ENCODE results near the gene SLC22A2. TPM values are rescaled to one million over a fixed set of nuclear protein-coding genes. Genes with fewer than 3 reads are reported as not detected.
A peak's percentile ranks its signal among the peaks of the same experiment; 100 is the strongest.

Gene SLC22A2
- total RNA-seq, 1 donor from 2014 or later = not detected

DNA sequence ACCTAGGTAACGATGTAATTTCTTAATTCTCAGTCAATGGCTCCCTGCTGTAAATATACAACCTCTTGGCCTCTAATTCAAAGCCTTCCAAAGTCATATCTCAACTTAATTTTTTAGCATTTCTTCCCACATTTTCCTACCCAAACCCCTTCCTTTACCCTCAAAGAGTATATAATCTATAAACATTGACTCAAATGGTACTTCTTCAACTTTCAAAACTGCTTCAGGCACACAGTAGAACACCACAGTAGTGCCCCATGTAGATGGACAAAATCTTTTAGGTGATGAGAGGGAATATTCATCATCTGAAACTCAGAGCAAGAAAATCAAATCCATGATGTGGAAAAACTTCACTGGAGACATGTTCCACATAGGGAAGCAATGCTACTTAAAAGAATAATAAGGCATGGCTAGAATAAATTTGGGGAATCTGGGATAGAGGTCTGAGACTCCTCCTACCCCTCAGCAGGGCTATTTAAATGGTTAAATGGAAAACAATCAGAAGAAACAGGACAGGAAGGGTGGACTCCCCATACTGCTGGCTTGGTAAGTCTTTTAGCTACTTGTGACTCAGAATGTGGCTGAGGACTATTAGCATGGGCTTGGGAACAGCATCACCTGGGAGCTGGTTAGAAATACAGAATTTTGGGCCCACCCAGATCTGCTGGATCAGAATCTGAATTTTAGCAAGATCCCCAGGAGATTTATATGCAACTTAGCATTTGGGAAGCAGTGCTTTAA, 6.4 kb downstream of the SLC22A2 start:
- Histone ChIP-seq H3K4me1 (ENCODE audit: insufficient read depth, low read length) (peaks cover 2% of the 10 kb centered on the region), H3K27ac (ENCODE audit: low read depth, low read length) (no peak overlapping the region), H4K20me1 (ENCODE audit: insufficient read depth, low read length) (no peaks in the 10 kb centered on the region), H3K36me3 (ENCODE audit: insufficient read depth, low read length) (no peaks in the 10 kb centered on the region), H3K9me3 (ENCODE audit: insufficient read depth, low read depth, low read length) (no peaks in the 10 kb centered on the region), H2AFZ (ENCODE audit: low read depth, low read length) (no peak overlapping the region), H3K27me3 (ENCODE audit: insufficient read depth, low read length) (no peaks in the 10 kb centered on the region), H3K4me3 (ENCODE audit: insufficient read depth, low read depth, low read length) (no peak overlapping the region), H3K4me2 (ENCODE audit: low read length) (no peak overlapping the region), H3K9ac (ENCODE audit: low read length) (no peak overlapping the region), H3K79me2 (ENCODE audit: insufficient read depth, low read length) (no peaks in the 10 kb centered on the region)
- Mint-ChIP-seq H3K27ac (ENCODE audit: unreplicated experiment) (no peak overlapping the region), H3K36me3 (ENCODE audit: low read depth, unreplicated experiment) (no peaks in the 10 kb centered on the region), H3K9me3 (ENCODE audit: unreplicated experiment) (no peaks in the 10 kb centered on the region), H3K4me3 (ENCODE audit: unreplicated experiment) (no peak overlapping the region), H3K27me3 (ENCODE audit: low read depth, unreplicated experiment) (no peaks in the 10 kb centered on the region), H3K4me1 (ENCODE audit: low read depth, unreplicated experiment) (peaks cover 17% of the 10 kb centered on the region)
- FAIRE-seq = no peak
- TF ChIP-seq, protein P1, sequence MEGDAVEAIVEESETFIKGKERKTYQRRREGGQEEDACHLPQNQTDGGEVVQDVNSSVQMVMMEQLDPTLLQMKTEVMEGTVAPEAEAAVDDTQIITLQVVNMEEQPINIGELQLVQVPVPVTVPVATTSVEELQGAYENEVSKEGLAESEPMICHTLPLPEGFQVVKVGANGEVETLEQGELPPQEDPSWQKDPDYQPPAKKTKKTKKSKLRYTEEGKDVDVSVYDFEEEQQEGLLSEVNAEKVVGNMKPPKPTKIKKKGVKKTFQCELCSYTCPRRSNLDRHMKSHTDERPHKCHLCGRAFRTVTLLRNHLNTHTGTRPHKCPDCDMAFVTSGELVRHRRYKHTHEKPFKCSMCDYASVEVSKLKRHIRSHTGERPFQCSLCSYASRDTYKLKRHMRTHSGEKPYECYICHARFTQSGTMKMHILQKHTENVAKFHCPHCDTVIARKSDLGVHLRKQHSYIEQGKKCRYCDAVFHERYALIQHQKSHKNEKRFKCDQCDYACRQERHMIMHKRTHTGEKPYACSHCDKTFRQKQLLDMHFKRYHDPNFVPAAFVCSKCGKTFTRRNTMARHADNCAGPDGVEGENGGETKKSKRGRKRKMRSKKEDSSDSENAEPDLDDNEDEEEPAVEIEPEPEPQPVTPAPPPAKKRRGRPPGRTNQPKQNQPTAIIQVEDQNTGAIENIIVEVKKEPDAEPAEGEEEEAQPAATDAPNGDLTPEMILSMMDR (IDR thresholded peaks at IDR 0.05; ENCODE audit: insufficient read depth, low read depth, low read length) = no peak
- no peak for TF ChIP-seq EZH2 (IDR thresholded peaks at IDR 0.05; ENCODE audit: insufficient read depth, low read length)
- no peak for DNase-seq (ENCODE audit: low read depth)

DNA sequence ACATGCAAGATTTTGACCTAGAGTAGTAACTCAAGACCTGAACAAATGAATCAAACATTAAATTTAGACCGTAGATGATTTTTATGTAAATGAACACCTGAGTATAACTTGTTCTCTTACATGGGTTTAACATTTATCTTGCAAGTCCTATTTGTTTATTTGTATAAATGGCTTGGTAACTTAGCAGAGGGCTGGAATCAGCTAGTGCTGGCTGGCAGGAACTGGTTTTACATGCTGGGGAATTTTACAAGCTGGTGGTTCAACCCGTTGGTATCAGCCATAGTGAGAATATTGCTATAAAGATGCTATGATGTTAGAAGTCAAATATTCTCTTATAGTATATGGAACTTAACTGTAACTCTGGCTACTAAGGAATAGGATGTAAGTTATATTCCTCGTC, 8.9 kb downstream of the SLC22A2 start:
- Mint-ChIP-seq H3K27ac (ENCODE audit: unreplicated experiment) (no peak overlapping the region), H3K9me3 (ENCODE audit: unreplicated experiment) (no peaks in the 10 kb centered on the region), H3K4me1 (ENCODE audit: low read depth, unreplicated experiment) (peaks cover 17% of the 10 kb centered on the region), H3K27me3 (ENCODE audit: low read depth, unreplicated experiment) (peaks cover 4% of the 10 kb centered on the region), H3K4me3 (ENCODE audit: unreplicated experiment) (no peak overlapping the region), H3K36me3 (ENCODE audit: low read depth, unreplicated experiment) (no peaks in the 10 kb centered on the region)
- Histone ChIP-seq H3K27me3 (ENCODE audit: insufficient read depth, low read length) (no peaks in the 10 kb centered on the region), H3K4me3 (ENCODE audit: insufficient read depth, low read depth, low read length) (no peak overlapping the region), H3K27ac (ENCODE audit: low read depth, low read length) (no peak overlapping the region), H3K9me3 (ENCODE audit: insufficient read depth, low read depth, low read length) (no peaks in the 10 kb centered on the region), H3K9ac (ENCODE audit: low read length) (no peak overlapping the region), H3K4me1 (ENCODE audit: insufficient read depth, low read length) (peaks cover 2% of the 10 kb centered on the region), H3K36me3 (ENCODE audit: insufficient read depth, low read length) (no peaks in the 10 kb centered on the region), H2AFZ (ENCODE audit: low read depth, low read length) (no peak overlapping the region), H3K4me2 (ENCODE audit: low read length) (no peak overlapping the region), H3K79me2 (ENCODE audit: insufficient read depth, low read length) (no peaks in the 10 kb centered on the region), H4K20me1 (ENCODE audit: insufficient read depth, low read length) (no peaks in the 10 kb centered on the region)
- DNase-seq (ENCODE audit: low read depth) (no peak), FAIRE-seq (no peak)
- TF ChIP-seq, protein P1 (IDR thresholded peaks at IDR 0.05; ENCODE audit: insufficient read depth, low read depth, low read length) = no peak
- no peak for TF ChIP-seq EZH2 (IDR thresholded peaks at IDR 0.05; ENCODE audit: insufficient read depth, low read length)

DNA sequence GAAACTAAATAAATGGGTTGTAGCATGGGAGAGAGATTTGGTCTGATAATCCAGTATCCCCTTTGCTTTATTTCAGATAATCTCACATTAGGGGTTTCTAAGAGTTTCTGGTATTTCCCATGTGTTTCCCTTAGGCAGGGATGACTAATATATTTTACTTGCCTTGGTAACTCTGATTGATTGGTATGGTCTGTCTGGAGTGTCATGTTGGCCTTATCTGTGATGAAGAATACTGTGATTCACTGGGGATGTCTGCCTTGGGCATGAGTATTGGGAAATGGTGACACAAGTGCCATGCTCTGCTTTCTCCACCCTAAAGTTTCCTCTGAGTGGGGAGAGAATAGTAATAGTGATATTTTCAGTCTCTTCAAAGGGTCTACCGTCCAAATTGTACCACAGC, 10.1 kb downstream of the SLC22A2 start:
- H3K9ac ChIP-seq (ENCODE audit: low read length) = no peak overlapping the region
- no peaks in the 10 kb centered on the region for H3K36me3 Mint-ChIP-seq (ENCODE audit: low read depth, unreplicated experiment)

More for the DNA sequence above, 10.1 kb downstream of the SLC22A2 start:
- H4K20me1 ChIP-seq (ENCODE audit: insufficient read depth, low read length) = no peaks in the 10 kb centered on the region
- no peaks in the 10 kb centered on the region for H3K9me3 ChIP-seq (ENCODE audit: insufficient read depth, low read depth, low read length)
- FAIRE-seq = no peak
- peaks cover 4% of the 10 kb centered on the region for H3K27me3 Mint-ChIP-seq (ENCODE audit: low read depth, unreplicated experiment)
- H2AFZ ChIP-seq (ENCODE audit: low read depth, low read length) = no peak overlapping the region
- H3K4me1 Mint-ChIP-seq (ENCODE audit: low read depth, unreplicated experiment) = peaks cover 17% of the 10 kb centered on the region
- no peaks in the 10 kb centered on the region for H3K9me3 Mint-ChIP-seq (ENCODE audit: unreplicated experiment)
- H3K4me1 ChIP-seq (ENCODE audit: insufficient read depth, low read length) = peaks cover 2% of the 10 kb centered on the region
- no peak overlapping the region for H3K4me2 ChIP-seq (ENCODE audit: low read length)
- TF ChIP-seq, protein P1 (IDR thresholded peaks at IDR 0.05; ENCODE audit: insufficient read depth, low read depth, low read length) = no peak
- TF ChIP-seq EZH2 (IDR thresholded peaks at IDR 0.05; ENCODE audit: insufficient read depth, low read length) = no peak
- H3K4me3 ChIP-seq (ENCODE audit: insufficient read depth, low read depth, low read length) = no peak overlapping the region
- H3K79me2 ChIP-seq (ENCODE audit: insufficient read depth, low read length) = no peaks in the 10 kb centered on the region
- no peaks in the 10 kb centered on the region for H3K27me3 ChIP-seq (ENCODE audit: insufficient read depth, low read length)
- no peaks in the 10 kb centered on the region for H3K36me3 ChIP-seq (ENCODE audit: insufficient read depth, low read length)
- DNase-seq (ENCODE audit: low read depth) = peak; percentile 73
- peak overlapping the region; percentile 21 for H3K27ac Mint-ChIP-seq (ENCODE audit: unreplicated experiment)
- no peak overlapping the region for H3K27ac ChIP-seq (ENCODE audit: low read depth, low read length)
- no peak overlapping the region for H3K4me3 Mint-ChIP-seq (ENCODE audit: unreplicated experiment)

All from astrocyte (in vitro differentiated cells and primary cell).